GM10266 (cell line): ENCODE measurements around the gene LRFN2.

Experiments
- DNase-seq: peaks from one replicate; pipeline ENCODE4 v3.0.0; 2012; ENCODE audit errors: extremely low spot score
- TF ChIP-seq, protein P1 (sequence below): IDR thresholded peaks from 2 replicates; pipeline ENCODE4 v1.5.1; 2012; ENCODE audit warnings: mild to moderate bottlenecking, low read depth; ENCODE audit not compliant: control insufficient read depth, insufficient read depth; ENCODE audit errors: missing control alignments

The LRFN2 gene

DNA sequence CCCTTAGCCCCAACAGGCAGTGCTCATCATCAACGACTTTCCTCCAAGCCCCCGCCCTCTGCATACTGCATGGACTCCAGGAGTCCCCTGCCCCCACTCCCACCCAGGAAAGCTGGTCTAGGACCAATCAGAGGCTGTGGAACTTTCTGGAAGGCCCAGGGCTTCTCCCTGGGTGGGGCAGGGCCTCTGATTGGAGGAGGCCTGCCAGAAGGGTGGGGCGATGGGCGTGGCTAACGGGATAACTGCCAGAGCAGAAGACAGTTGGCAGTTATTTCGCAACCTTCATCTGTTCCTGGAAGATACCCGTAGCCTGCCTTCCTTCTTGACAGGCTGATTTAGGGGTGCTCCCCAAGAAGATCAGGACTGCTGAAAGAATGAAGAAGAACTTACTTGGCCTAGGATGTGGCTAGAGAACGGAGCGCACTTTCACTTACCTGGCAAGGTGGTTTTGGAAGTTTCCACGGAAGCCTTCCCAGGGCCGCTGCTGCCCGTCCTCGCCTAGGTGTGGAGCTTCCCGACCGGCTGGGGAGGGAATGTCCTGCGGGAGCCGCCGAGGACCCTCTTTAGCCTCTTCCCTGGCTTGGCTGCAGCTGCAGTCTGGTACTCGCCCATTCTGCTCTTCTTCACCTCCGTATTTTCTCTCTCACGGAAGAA is 209.0 kb downstream of the LRFN2 start:
- no peak for DNase-seq

DNA sequence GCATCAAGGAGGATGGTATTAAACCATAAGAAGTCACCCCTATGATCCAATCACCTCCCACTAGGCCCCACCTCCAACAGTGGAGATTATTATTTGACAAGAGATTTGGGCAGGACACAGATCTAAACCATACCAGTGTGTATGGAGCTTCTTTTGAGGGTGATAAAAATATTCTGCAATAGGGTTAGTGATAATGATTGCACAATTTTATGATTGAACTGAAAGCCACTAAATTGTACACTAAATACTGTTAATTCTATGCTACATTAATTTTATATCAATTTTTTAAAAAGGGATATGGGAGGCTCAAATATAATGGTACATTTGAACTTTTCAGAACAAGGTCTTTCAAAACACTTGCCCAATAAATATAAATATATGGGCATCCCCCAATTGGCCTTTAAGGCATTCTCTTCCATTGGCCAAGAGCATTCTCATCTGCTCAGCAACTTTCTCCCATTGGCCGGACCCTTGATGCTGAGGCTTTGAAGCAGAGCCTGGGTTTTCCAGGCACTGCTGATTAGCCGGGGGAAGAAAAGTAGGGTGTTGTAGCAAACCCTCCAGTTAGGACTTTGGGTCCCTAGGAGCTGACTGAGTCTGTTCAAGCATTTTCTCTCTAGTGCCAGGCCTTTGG is 209.9 kb downstream of the LRFN2 start:
- DNase-seq = no peak

More for the DNA sequence above, 209.0 kb downstream of the LRFN2 start:
- TF ChIP-seq, protein P1, sequence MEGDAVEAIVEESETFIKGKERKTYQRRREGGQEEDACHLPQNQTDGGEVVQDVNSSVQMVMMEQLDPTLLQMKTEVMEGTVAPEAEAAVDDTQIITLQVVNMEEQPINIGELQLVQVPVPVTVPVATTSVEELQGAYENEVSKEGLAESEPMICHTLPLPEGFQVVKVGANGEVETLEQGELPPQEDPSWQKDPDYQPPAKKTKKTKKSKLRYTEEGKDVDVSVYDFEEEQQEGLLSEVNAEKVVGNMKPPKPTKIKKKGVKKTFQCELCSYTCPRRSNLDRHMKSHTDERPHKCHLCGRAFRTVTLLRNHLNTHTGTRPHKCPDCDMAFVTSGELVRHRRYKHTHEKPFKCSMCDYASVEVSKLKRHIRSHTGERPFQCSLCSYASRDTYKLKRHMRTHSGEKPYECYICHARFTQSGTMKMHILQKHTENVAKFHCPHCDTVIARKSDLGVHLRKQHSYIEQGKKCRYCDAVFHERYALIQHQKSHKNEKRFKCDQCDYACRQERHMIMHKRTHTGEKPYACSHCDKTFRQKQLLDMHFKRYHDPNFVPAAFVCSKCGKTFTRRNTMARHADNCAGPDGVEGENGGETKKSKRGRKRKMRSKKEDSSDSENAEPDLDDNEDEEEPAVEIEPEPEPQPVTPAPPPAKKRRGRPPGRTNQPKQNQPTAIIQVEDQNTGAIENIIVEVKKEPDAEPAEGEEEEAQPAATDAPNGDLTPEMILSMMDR = no peak

DNA sequence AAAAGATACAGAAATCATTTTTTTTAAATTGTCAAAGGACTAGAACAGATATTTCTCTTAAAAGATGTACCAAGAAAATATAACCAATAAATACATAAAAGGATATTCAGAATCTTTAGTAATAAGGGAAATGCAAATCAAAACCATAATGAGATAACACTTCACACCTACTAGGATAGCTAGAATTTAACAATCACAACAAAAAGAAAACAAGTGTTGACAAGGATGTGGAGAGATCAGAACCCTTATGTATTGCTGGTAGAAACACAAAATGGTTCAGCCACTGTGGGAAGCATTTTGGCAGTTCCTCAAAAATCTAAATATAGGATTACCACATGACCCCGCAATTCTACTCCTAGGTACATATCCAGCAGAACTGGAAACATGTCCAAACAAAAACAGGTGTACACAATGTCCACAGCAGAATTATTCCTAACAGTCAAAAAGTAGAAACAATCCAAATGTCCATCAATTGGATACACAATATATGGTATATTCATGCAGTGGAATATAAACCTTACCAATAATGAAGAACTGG is 211.0 kb downstream of the LRFN2 start:
- TF ChIP-seq, protein P1 = no peak
- no peak for DNase-seq

More for the DNA sequence above, 209.9 kb downstream of the LRFN2 start:
- TF ChIP-seq, protein P1 = no peak

DNA sequence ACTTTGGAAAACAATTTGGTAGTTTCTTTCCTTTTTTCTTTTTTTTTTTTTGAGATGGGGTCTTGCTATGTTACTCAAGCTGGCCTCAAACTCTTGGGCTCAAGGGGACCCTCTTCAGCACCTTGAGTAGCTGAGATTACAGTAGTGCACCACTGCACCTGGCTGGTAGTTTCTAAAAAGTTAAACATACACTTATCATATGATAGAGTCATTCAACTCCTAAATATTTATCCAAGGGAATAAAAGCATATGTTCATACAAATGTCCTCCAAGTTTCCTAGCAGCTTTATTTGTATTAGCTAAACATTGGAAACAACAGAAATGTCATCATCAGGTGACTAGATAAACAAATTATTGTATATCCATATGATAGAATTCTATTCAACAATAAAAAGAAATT is 213.9 kb downstream of the LRFN2 start:
- no peak for DNase-seq
- TF ChIP-seq, protein P1 = no peak

DNA sequence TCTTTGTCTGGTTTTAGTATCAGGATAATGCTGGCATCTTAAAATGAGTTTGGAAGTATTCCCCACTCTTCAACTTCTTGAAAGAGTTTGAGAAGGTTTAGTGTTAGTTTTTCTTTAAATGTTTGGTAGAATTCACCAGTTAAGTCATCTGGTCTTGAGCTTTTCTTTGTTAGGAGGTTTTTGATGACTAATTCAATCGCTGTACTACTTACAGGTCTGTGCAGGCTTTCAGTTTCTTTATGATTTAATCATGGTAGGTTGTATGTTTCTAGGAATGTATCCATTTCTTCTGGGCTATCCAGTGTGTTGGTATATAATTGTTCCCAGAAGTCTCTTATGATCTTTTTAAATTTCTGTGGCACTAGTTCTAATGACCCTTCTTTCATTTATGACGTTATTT is 215.5 kb downstream of the LRFN2 start:
- no peak for DNase-seq
- TF ChIP-seq, protein P1 = no peak

DNA sequence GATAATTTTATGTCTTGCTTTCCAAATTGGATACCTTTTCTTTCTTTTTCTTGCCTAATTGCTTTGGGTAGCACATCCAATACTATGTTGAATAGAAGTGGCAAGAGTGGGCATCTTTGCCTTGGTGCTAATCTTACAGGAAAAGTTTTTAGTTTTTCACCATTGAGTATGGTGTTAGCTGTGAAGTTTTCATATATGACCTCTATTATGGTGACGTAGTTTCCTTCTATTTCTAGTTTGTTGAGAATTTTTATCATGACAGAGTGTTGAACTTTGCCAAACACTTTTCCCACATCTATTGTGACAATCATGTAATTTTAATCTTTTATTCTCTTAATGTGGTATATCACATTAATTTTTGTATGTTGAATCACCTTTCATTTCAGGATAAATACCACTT is 216.1 kb downstream of the LRFN2 start:
- TF ChIP-seq, protein P1 = no peak
- DNase-seq = no peak

DNA sequence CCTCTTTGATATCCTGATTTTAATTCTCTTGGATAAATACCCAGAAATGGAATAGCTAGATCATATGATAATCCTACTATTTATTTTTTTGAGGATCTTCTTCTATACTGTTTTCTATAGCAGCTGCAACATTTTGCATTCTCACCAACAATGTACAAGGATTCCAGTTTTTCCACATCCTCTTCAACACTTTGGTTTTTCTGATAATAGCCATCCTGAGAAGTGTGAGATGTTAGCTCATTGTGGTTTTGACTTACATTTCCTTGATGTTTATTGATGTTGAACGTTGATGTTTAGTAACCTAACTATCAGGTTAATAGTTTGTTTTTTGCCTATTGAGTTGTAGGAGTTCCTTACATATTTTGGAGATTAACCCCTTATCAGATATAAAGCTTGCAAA is 217.3 kb downstream of the LRFN2 start:
- DNase-seq = no peak
- TF ChIP-seq, protein P1 = no peak
